Upper lobe of left lung (tissue), 6 donors: Measurements from ENCODE around the gene WSCD2. TPM values are rescaled to one million over a fixed set of nuclear protein-coding genes. Genes with fewer than 3 reads are reported as not detected.

ENCODE experiments used
- ATAC-seq, 2 donors: fragments of 200-7000 bp; cut with Tn5 transposase; one replicate each; pipeline ENCODE4 v1.9.1; 2022; ENCODE audit warnings: mild to moderate bottlenecking in 2 of 2, moderate library complexity in 2 of 2; ENCODE audit not compliant: low FRiP score in 2 of 2
- DNase-seq, 2 donors: peaks; one replicate each; pipeline ENCODE4 v3.0.0-alpha.2; 2019 to 2020
- H3K27ac ChIP-seq, 4 donors: fragments of 200-600 bp; sonication (generic); one replicate each; pipeline ENCODE4 v1.5.1; 2016 to 2019
- H3K27me3 ChIP-seq, 4 donors: fragments of 200-600 bp; sonication (generic); one replicate each; pipeline ENCODE4 v1.5.1; 2017 to 2019
- H3K36me3 ChIP-seq, 4 donors: fragments of 200-600 bp; sonication (generic); one replicate each; pipeline ENCODE4 v1.5.1; 2016 to 2019
- H3K4me1 ChIP-seq, 4 donors: fragments of 200-600 bp; sonication (generic); one replicate each; pipeline ENCODE4 v1.5.1; 2018 to 2019
- H3K4me3 ChIP-seq, 4 donors: fragments of 200-600 bp; sonication (generic); one replicate each; pipeline ENCODE4 v1.5.1; 2017 to 2019; ENCODE audit warnings: mild to moderate bottlenecking in 2 of 4, moderate library complexity in 1 of 4
- H3K9me3 ChIP-seq, 4 donors: fragments of 200-600 bp; sonication (generic); one replicate each; pipeline ENCODE4 v1.5.1; 2018 to 2019
- EP300 ChIP-seq, 4 donors: sonication (generic); formaldehyde crosslinking; IDR thresholded peaks; one replicate each; pipeline ENCODE4 v1.5.1; 2017; ENCODE audit warnings: antibody characterized with exemption in 4 of 4, control low read depth in 2 of 4
- POLR2A ChIP-seq, 4 donors: fragments of 450-650 bp; IDR thresholded peaks; one replicate each; pipeline ENCODE4 v1.5.1; 2016 to 2017; ENCODE audit warnings: antibody characterized with exemption in 4 of 4, mild to moderate bottlenecking in 2 of 4
- POLR2AphosphoS5 ChIP-seq, 2 donors: sonication (generic); formaldehyde crosslinking; IDR thresholded peaks; one replicate each; pipeline ENCODE4 v1.5.1; 2017; ENCODE audit warnings: antibody characterized with exemption in 2 of 2
- WGBS, 2 donors: methylation state at CpG; one replicate each; pipeline ENCODE4 v1.1.5; 2017 to 2018; 5-methylcytosine and 5-hydroxymethylcytosine counted together
- total RNA-seq, 6 donors: library from RNA; depleted of rRNA in 4 of 6; stranded (reverse); fragments of >200 nt in 4 of 6; gene quantifications; one replicate each; pipeline versions ENCODE4 v1.1.0 to v1.2.1, GENCODE V29; 2016 to 2021
- TF ChIP-seq, protein P1 (sequence below), 6 experiments: fragments of 450-650 bp in 4 of 6; fragments of 200-600 bp in 2 of 6; sonication (generic) in 2 of 6; IDR thresholded peaks; one replicate each; pipeline ENCODE4 v1.5.1; 2016 to 2019; ENCODE audit warnings: antibody characterized with exemption in 6 of 6
- donor health status: DM: no; HTN: no; CAD: no; lungs with moderate emphysema.
- donor health status: DM: no; HTN: yes; CAD: no; lungs with severe emphysema.

WSCD2 gene
- total RNA-seq, 6 donors from 2014 or later = 0.17 to 1.0 (median 0.71) TPM

DNA sequence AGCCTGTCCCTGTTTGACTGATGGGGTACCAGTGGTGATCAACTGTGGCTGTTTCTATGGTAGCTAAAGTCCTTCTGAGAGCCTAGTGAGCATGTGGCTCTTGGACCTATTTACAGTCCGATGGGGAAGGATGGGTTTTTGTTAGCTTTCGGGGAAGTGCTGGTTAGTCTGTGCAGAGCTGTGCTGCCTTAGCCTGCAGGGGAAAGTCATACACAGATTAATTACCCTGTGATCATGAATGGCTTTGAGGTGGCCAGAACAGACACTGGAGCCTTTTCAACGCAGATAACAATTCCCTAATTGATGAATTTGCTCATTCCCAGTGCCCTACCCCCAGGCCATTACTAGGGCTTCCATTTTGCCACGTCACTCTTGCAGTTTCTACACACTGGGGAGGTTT is 99.7 kb downstream of the WSCD2 start:
- H3K4me3 ChIP-seq = no peak overlapping the region
- no peaks in the 10 kb centered on the region for H3K27me3 ChIP-seq
- DNase-seq (no peak), ATAC-seq (no peak)
- TF ChIP-seq EP300 (IDR thresholded peaks at IDR 0.05) (no peak), POLR2A (IDR thresholded peaks at IDR 0.05) (no peak), POLR2AphosphoS5 (IDR thresholded peaks at IDR 0.05) (no peak)
- TF ChIP-seq, protein P1, sequence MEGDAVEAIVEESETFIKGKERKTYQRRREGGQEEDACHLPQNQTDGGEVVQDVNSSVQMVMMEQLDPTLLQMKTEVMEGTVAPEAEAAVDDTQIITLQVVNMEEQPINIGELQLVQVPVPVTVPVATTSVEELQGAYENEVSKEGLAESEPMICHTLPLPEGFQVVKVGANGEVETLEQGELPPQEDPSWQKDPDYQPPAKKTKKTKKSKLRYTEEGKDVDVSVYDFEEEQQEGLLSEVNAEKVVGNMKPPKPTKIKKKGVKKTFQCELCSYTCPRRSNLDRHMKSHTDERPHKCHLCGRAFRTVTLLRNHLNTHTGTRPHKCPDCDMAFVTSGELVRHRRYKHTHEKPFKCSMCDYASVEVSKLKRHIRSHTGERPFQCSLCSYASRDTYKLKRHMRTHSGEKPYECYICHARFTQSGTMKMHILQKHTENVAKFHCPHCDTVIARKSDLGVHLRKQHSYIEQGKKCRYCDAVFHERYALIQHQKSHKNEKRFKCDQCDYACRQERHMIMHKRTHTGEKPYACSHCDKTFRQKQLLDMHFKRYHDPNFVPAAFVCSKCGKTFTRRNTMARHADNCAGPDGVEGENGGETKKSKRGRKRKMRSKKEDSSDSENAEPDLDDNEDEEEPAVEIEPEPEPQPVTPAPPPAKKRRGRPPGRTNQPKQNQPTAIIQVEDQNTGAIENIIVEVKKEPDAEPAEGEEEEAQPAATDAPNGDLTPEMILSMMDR (IDR thresholded peaks at IDR 0.05) = no peak
- WGBS, 2 donors = 67 to 83% methylated on average over 3 to 4 of the region's 4 CpGs
- no peaks in the 10 kb centered on the region for H3K4me1 ChIP-seq
- no peak overlapping the region for H3K27ac ChIP-seq
- H3K36me3 ChIP-seq = no peaks in the 10 kb centered on the region
- H3K9me3 ChIP-seq = no peaks in the 10 kb centered on the region

DNA sequence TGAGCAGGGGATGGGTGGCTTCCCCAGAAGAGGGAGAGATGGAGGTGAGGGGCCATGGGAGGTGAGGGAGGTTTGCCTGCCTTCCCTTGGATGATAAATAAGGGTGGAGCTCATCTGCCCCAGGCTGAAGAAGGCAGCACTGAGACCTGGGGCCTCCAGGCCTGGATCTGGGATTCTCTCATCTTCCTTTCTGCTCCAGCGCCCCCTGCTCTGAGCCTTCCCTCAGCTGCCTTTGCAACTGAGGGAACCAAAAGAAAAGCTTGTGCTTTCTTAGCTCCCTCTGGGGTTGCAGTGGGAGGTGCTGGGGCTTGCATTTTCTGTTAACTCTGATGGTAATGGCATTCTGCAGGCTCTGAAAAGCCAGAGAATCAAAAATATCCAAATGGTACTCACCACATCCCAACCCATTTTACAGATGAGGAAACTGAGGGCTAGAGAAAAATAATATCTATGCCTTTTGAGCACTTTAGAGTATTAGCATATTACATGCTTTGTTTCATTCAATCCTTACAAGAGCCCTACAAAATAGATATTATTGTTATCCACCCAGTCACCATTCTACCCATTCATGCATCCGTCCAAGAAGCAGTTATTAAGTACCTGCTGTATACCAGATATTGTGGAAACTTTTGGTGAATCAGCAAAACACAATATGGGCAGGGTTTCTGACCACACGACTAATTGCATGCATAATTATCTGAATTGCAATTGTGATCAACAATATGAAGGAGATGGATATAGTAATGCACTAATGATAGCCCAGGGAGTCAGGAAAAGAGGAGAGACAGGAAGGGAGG is 102.2 kb downstream of the WSCD2 start:
- H3K4me1 ChIP-seq = no peaks in the 10 kb centered on the region
- no peak overlapping the region for H3K4me3 ChIP-seq
- DNase-seq = no peak
- H3K27me3 ChIP-seq = no peaks in the 10 kb centered on the region
- H3K36me3 ChIP-seq = no peaks in the 10 kb centered on the region
- H3K27ac ChIP-seq = no peak overlapping the region
- TF ChIP-seq POLR2AphosphoS5 (IDR thresholded peaks at IDR 0.05) (no peak), POLR2A (IDR thresholded peaks at IDR 0.05) (no peak), EP300 (IDR thresholded peaks at IDR 0.05) (no peak)
- TF ChIP-seq, protein P1 (IDR thresholded peaks at IDR 0.05) = no peak
- 38 to 45% methylated on average over 3 of the region's 3 CpGs for WGBS, 2 donors
- no peaks in the 10 kb centered on the region for H3K9me3 ChIP-seq
- ATAC-seq = no peak

DNA sequence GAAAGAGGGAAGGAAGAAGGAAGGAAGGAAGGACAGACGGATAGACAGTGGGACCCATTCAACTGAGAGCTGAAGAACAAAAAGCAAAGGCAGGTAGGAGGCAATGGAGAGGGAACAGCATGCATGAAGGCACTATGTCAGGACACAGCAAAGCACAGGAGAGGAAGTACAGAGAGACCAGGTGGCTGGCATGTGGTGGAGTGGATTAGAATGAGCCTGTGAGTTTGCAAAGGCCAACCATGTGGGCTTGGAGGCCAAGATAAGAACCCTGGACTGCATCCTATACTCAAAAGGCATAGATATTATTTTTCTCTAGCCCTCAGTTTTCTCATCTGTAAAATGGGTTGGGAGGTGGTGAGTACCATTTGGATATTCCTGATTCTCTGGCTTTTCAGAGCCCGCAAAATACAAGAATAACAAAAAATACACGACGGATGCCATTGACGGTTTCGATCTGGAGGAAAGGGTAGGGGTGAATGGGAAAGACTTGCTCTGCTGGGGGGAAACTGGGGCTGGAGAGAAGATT is 102.9 kb downstream of the WSCD2 start:
- H3K36me3 ChIP-seq = no peaks in the 10 kb centered on the region
- H3K9me3 ChIP-seq = no peaks in the 10 kb centered on the region
- H3K4me1 ChIP-seq = no peaks in the 10 kb centered on the region
- H3K27ac ChIP-seq = no peak overlapping the region
- 86 to 89% methylated on average over 6 of the region's 6 CpGs for WGBS, 2 donors
- H3K4me3 ChIP-seq = no peak overlapping the region
- TF ChIP-seq EP300 (IDR thresholded peaks at IDR 0.05) (no peak), POLR2A (IDR thresholded peaks at IDR 0.05) (no peak), POLR2AphosphoS5 (IDR thresholded peaks at IDR 0.05) (no peak)
- TF ChIP-seq, protein P1 (IDR thresholded peaks at IDR 0.05) = no peak
- no peaks in the 10 kb centered on the region for H3K27me3 ChIP-seq
- DNase-seq (no peak), ATAC-seq (no peak)

DNA sequence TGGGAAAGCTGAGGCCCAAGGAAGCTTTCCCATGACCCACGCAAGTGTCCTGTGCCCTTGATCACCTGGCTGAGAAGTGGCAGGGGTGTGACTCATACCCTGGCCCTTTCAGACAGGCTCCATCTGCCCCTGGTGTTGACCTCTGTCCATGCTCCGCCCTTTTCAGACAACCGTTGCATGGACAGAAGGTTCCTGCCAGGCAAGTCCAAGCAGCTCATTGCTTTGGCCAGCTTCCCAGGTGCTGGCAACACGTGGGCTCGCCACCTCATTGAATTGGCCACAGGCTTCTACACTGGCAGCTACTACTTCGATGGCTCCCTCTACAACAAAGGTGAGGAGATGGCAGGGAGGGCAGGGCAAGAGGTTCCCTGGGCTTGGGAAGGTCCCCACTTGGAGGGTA is 103.5 kb downstream of the WSCD2 start:
- Histone ChIP-seq H3K27me3 (no peaks in the 10 kb centered on the region), H3K27ac (no peak overlapping the region), H3K9me3 (peaks cover 0 to 3% (median 0%) of the 10 kb centered on the region in 4 donors), H3K36me3 (no peaks in the 10 kb centered on the region), H3K4me1 (no peaks in the 10 kb centered on the region), H3K4me3 (no peak overlapping the region)
- ATAC-seq (no peak), DNase-seq (no peak)
- TF ChIP-seq, protein P1 (IDR thresholded peaks at IDR 0.05) = no peak
- TF ChIP-seq EP300 (IDR thresholded peaks at IDR 0.05) = no peak
- no peak for TF ChIP-seq POLR2A (IDR thresholded peaks at IDR 0.05)
- no peak for TF ChIP-seq POLR2AphosphoS5 (IDR thresholded peaks at IDR 0.05)
- WGBS, 2 donors = 65 to 74% methylated on average over 6 of the region's 6 CpGs
